HepG2 (cell line): Measurements from ENCODE around the gene TFCP2L1. TPM values are rescaled to one million over a fixed set of nuclear protein-coding genes. Genes with fewer than 3 reads are reported as not detected.

ENCODE experiments used
- ATAC-seq: fragments of 200-7000 bp; cut with Tn5 transposase; 3 replicates; pipeline ENCODE4 v1.9.1; 2020; ENCODE audit warnings: mild to moderate bottlenecking, moderate library complexity
- BruUV-seq: library from RNA; stranded (reverse); fragments of 400-500 nt; replicated peaks from 2 replicates; lab custom pipeline; 2021; lab: Mats Ljungman, UMichigan
- CTCF ChIA-PET: fragments of 300-600 bp; formaldehyde crosslinking; extraction: SDS; loops from one replicate; lab custom pipeline; 2021; ENCODE audit warnings: low total read pairs, inconsistent platforms, low intra/inter-chr PET ratio; lab: Yijun Ruan, JAX
- POLR2A ChIA-PET: fragments of 350-600 bp; sonication (Branson Sonifier 250); formaldehyde crosslinking; loops from one replicate; lab custom pipeline; 2020; ENCODE audit warnings: antibody characterized with exemption, inconsistent platforms; lab: Yijun Ruan, JAX
- DNase-seq: peaks from one replicate; pipeline ENCODE4 v3.0.0-alpha.2; 2015; ENCODE audit warnings: low spot score
- FAIRE-seq: peaks from 3 replicates; lab custom pipeline; 2011; peaks lifted over from hg19 to GRCh38; lab: Jason Lieb, UNC
- H2AFZ ChIP-seq: one replicate; pipeline ENCODE4 v1.6.1; 2011; ENCODE audit warnings: low read length, inconsistent platforms
- H3K27ac ChIP-seq: fragments of 300-600 bp; 3 replicates; pipeline ENCODE4 v1.8.0; 2011; ENCODE audit warnings: mixed run types, mild to moderate bottlenecking, mixed read lengths, low read length, inconsistent platforms; ENCODE audit not compliant: insufficient read depth; ENCODE audit errors: extremely low read length
- H3K27me3 ChIP-seq, 2 experiments: fragments of 200-600 bp in 1 of 2; 2 replicates in 1 of 2; 3 replicates in 1 of 2; pipeline versions ENCODE4 v1.6.0 to v1.8.0; 2011; ENCODE audit warnings: low read length in 2 of 2, mild to moderate bottlenecking in 2 of 2, moderate library complexity in 2 of 2, inconsistent platforms in 1 of 2; ENCODE audit not compliant: insufficient read depth in 2 of 2, control insufficient read depth in 1 of 2
- H3K36me3 ChIP-seq, 2 experiments: fragments of 200-600 bp in 1 of 2; replicated peaks in 1 of 2; 2 replicates in 1 of 2; 3 replicates in 1 of 2; pipeline versions ENCODE4 v1.5.1 to v1.8.0; 2011; ENCODE audit warnings: low read length in 2 of 2, inconsistent platforms in 1 of 2; ENCODE audit not compliant: insufficient read depth in 2 of 2, control insufficient read depth in 1 of 2
- H3K4me1 ChIP-seq: 2 replicates; pipeline ENCODE4 v1.5.1; 2012; ENCODE audit warnings: low read length, inconsistent platforms; ENCODE audit not compliant: insufficient read depth
- H3K4me2 ChIP-seq: 2 replicates; pipeline ENCODE4 v1.6.0; 2011; ENCODE audit warnings: low read depth, low read length, inconsistent platforms
- H3K4me3 ChIP-seq, 3 experiments: fragments of 200-600 bp in 1 of 3; sonication (generic), shearing (Covaris generic) in 1 of 3; replicated peaks in 1 of 3; 2 replicates each; pipeline ENCODE4 v1.5.1; 2011 to 2016; ENCODE audit warnings: low read length in 3 of 3, inconsistent platforms in 2 of 3, low read depth in 2 of 3, mild to moderate bottlenecking in 2 of 3, control low read depth in 1 of 3, mixed read lengths in 1 of 3; ENCODE audit not compliant: insufficient read depth in 1 of 3
- H3K79me2 ChIP-seq: one replicate; pipeline ENCODE4 v1.6.1; 2011; ENCODE audit warnings: low read length, inconsistent platforms; ENCODE audit not compliant: insufficient read depth
- H3K9ac ChIP-seq: 2 replicates; pipeline ENCODE4 v1.6.0; 2011; ENCODE audit warnings: mild to moderate bottlenecking, low read depth, low read length, inconsistent platforms; ENCODE audit not compliant: insufficient read depth
- H3K9me3 ChIP-seq: 2 replicates; pipeline ENCODE4 v1.5.1; 2012; ENCODE audit warnings: mild to moderate bottlenecking, low read length
- H4K20me1 ChIP-seq: 2 replicates; pipeline ENCODE4 v1.6.0; 2011; ENCODE audit warnings: inconsistent platforms, mild to moderate bottlenecking, low read length, moderate library complexity; ENCODE audit not compliant: insufficient read depth
- CCDC6 ChIP-seq: sonication (generic); formaldehyde crosslinking; IDR thresholded peaks from 2 replicates; pipeline ENCODE4 v1.8.1; 2022; ENCODE audit warnings: mild to moderate bottlenecking, missing genetic modification reagents, moderate library complexity
- E2F1 ChIP-seq: sonication (generic); formaldehyde crosslinking; IDR thresholded peaks from 2 replicates; pipeline ENCODE4 v1.5.0; 2020; ENCODE audit warnings: missing genetic modification reagents
- E2F2 ChIP-seq: sonication (generic); formaldehyde crosslinking; IDR thresholded peaks from 2 replicates; pipeline ENCODE4 v1.4.0; 2020; ENCODE audit warnings: missing genetic modification reagents, borderline replicate concordance
- FOXM1 ChIP-seq: sonication (generic); formaldehyde crosslinking; IDR thresholded peaks from 2 replicates; pipeline ENCODE4 v1.5.0; 2020; ENCODE audit warnings: missing genetic modification reagents
- MAFK ChIP-seq, 2 experiments: IDR thresholded peaks in 1 of 2; conservative IDR thresholded peaks in 1 of 2; 2 replicates each; pipeline ENCODE4 v1.6.1; 2011; ENCODE audit warnings: improper control_type of control experiment in 2 of 2, low read length in 2 of 2
- MLLT10 ChIP-seq: sonication (generic); formaldehyde crosslinking; IDR thresholded peaks from 2 replicates; pipeline ENCODE4 v1.4.0; 2020; ENCODE audit warnings: missing genetic modification reagents
- MXD3 ChIP-seq: IDR thresholded peaks from 2 replicates; pipeline ENCODE4 v1.6.1; 2016; ENCODE audit warnings: mild to moderate bottlenecking, missing biosample characterization, missing genetic modification reagents
- MYNN ChIP-seq: sonication (generic); formaldehyde crosslinking; IDR thresholded peaks from 2 replicates; pipeline ENCODE4 v1.4.0; 2020; ENCODE audit warnings: mild to moderate bottlenecking, low read depth, missing genetic modification reagents
- RBAK ChIP-seq: sonication (generic); formaldehyde crosslinking; IDR thresholded peaks from 2 replicates; pipeline ENCODE4 v1.5.1; 2020; ENCODE audit warnings: mild to moderate bottlenecking, missing genetic modification reagents
- SIN3B ChIP-seq: fragments of 150-350 bp; IDR thresholded peaks from 2 replicates; pipeline ENCODE4 v1.6.1; 2014; ENCODE audit warnings: low read length
- SKIL ChIP-seq: sonication (generic); formaldehyde crosslinking; IDR thresholded peaks from 2 replicates; pipeline ENCODE4 v1.8.0; 2022; ENCODE audit warnings: missing genetic modification reagents, mild to moderate bottlenecking, moderate library complexity, borderline replicate concordance
- TP53 ChIP-seq: sonication (generic); formaldehyde crosslinking; conservative IDR thresholded peaks from 2 replicates; pipeline ENCODE4 v1.4.0; 2020; ENCODE audit warnings: missing genetic modification reagents
- ZNF24 ChIP-seq: fragments of 450-650 bp; IDR thresholded peaks from 2 replicates; pipeline ENCODE4 v1.6.1; 2017; ENCODE audit warnings: antibody characterized with exemption, mild to moderate bottlenecking
- ZNF382 ChIP-seq: sonication (generic); formaldehyde crosslinking; IDR thresholded peaks from 2 replicates; pipeline ENCODE4 v1.5.0; 2020; ENCODE audit warnings: missing genetic modification reagents, mild to moderate bottlenecking, borderline replicate concordance
- ZNF558 ChIP-seq: sonication (generic); formaldehyde crosslinking; IDR thresholded peaks from 2 replicates; pipeline ENCODE4 v1.9.0; 2022; ENCODE audit warnings: mild to moderate bottlenecking, missing genetic modification reagents, borderline replicate concordance
- WGBS: methylation state at CpG from one replicate; pipeline ENCODE4 v1.1.6; 2017; ENCODE audit warnings: low lambda C conversion rate; 5-methylcytosine and 5-hydroxymethylcytosine counted together
- in situ Hi-C: cut with HindIII; loops from 2 replicates; pipeline ENCODE4 v1.10.0; 2017; ENCODE audit warnings: low pct_unique_long_range_greater_than_20kb; ENCODE audit not compliant: extremely low pct_ligation_motif_present
- intact Hi-C: fragments of 100-400 bp; cut with micrococcal nuclease; formaldehyde crosslinking; loops from one replicate; pipeline ENCODE4 v1.10.0; 2022; ENCODE audit not compliant: unreplicated experiment
- polyA plus RNA-seq, 8 experiments: library from polyadenylated mRNA; depleted of rRNA in 3 of 8; stranded (reverse) in 7 of 8; unstranded in 1 of 8; fragments of >200 nt; fragmentation: Illumina TruSeq in 4 of 8; extraction: Trizol in 4 of 8; gene quantifications; 2 replicates each; pipeline versions ENCODE4 v1.2.1 to v1.2.3, GENCODE V29; 2011 to 2016; ENCODE audit warnings: low read depth in 4 of 8, missing spikeins in 1 of 8, mixed read lengths in 1 of 8; ENCODE audit not compliant: insufficient read depth in 1 of 8
- total RNA-seq, 5 experiments: library from RNA; depleted of rRNA; stranded (reverse); fragments of >200 nt; fragmentation: Illumina TruSeq; extraction: Trizol; gene quantifications; 2 replicates each; pipeline ENCODE4 v1.2.3, GENCODE V29; 2016; ENCODE audit warnings: low read depth in 1 of 5

TFCP2L1 gene
- total and polyA plus RNA-seq, 2 of the 13 experiments (the other 11 are each of a cell fraction or from before 2014, with no cell fraction given), result under 0.01 TPM; not detected in 1

- ATAC-seq, result no peak
- no TSS peak for BruUV-seq
- no peak overlapping the region for H3K4me2 ChIP-seq
- no peaks in the 10 kb centered on the region for H4K20me1 ChIP-seq
- H3K36me3 ChIP-seq, result no peaks in the 10 kb centered on the region
- no peak for DNase-seq
- H3K27ac ChIP-seq, result no peak overlapping the region
- H3K27me3 ChIP-seq, result peaks cover 14 to 75% of the 10 kb centered on the region in 2 experiments; a peak in 4 of 5 replicates
- intact Hi-C loops, result no loop called here
- H3K9ac ChIP-seq, result no peak overlapping the region
- FAIRE-seq, result no peak
- H3K4me3 ChIP-seq, result no peak overlapping the region
- no peaks in the 10 kb centered on the region for H3K9me3 ChIP-seq
- H3K4me1 ChIP-seq, result 0 out of 2 replicates have a peak, but pooled peaks cover 7% of the 10 kb centered on the region
- TF ChIP-seq SIN3B, result no peak
- no peak for TF ChIP-seq ZNF24
- TF ChIP-seq ZNF558, result no peak
- TF ChIP-seq MXD3 (CRISPR knock-in tag), result no peak
- TF ChIP-seq MAFK (conservative IDR thresholded peaks at IDR 0.05 in 1 of 2, IDR thresholded peaks at IDR 0.05 in 1 of 2; ENCODE audit: low read length in 2 of 2), result no peak
- no peak for TF ChIP-seq CCDC6 (CRISPR knock-in tag)
- no peak for TF ChIP-seq TP53 (CRISPR knock-in tag)
- no peak for TF ChIP-seq E2F2 (CRISPR knock-in tag)
- TF ChIP-seq MLLT10 (CRISPR knock-in tag), result no peak
- no peak for TF ChIP-seq ZNF382
- TF ChIP-seq FOXM1, result no peak
- no peak for TF ChIP-seq RBAK (CRISPR knock-in tag)
- no peak for TF ChIP-seq MYNN (CRISPR knock-in tag)
- TF ChIP-seq E2F1 (CRISPR knock-in tag), result no peak
- no peak for TF ChIP-seq SKIL (CRISPR knock-in tag)
- POLR2A ChIA-PET, result no interaction called here
- 25% methylated on average over 4 of the region's 5 CpGs for WGBS
- CTCF ChIA-PET, result no interaction called here
- H3K79me2 ChIP-seq, result no peaks in the 10 kb centered on the region
- no peak overlapping the region for H2AFZ ChIP-seq
- in situ Hi-C loops, result no loop called here
Observed at GRCh38 chr2:121289271-121289670, 4.3 kb upstream of the TFCP2L1 start.
